Thyroid gland (tissue), 4 donors: ENCODE measurements around the gene MFSD8. TPM values are rescaled to one million over a fixed set of nuclear protein-coding genes. Genes with fewer than 3 reads are reported as not detected.

Experiments used
- DNase-seq, 2 donors: peaks; one replicate each; pipeline ENCODE4 v3.0.0-alpha.2; 2019
- H3K27ac ChIP-seq, 3 donors: fragments of 200-600 bp; sonication (generic); 1 replicate in 2 of 3; 2 replicates in 1 of 3; pipeline ENCODE4 v1.5.1; 2016 to 2019; ENCODE audit warnings: mild to moderate bottlenecking in 1 of 3, moderate library complexity in 1 of 3
- H3K27me3 ChIP-seq: fragments of 200-600 bp; sonication (generic); one replicate; pipeline ENCODE4 v1.5.1; 2019
- H3K36me3 ChIP-seq, 2 donors: fragments of 200-600 bp; sonication (generic); one replicate each; pipeline ENCODE4 v1.5.1; 2016 to 2019
- H3K4me1 ChIP-seq, 2 donors: fragments of 200-600 bp; sonication (generic); one replicate each; pipeline ENCODE4 v1.5.1; 2017 to 2019
- H3K4me3 ChIP-seq, 3 donors: fragments of 200-600 bp; sonication (generic); replicated peaks in 1 of 3; 1 replicate in 2 of 3; 2 replicates in 1 of 3; pipeline ENCODE4 v1.5.1; 2016; ENCODE audit warnings: mild to moderate bottlenecking in 1 of 3
- H3K9me3 ChIP-seq: fragments of 200-600 bp; sonication (generic); one replicate; pipeline ENCODE4 v1.5.1; 2017
- CTCF ChIP-seq, 6 experiments: fragments of 200-600 bp in 3 of 6; fragments of 450-650 bp in 3 of 6; sonication (generic) in 3 of 6; IDR thresholded peaks; one replicate each; pipeline ENCODE4 v1.5.1; 2016 to 2019; ENCODE audit warnings: antibody characterized with exemption in 6 of 6, mild to moderate bottlenecking in 2 of 6, inconsistent platforms in 1 of 6, moderate library complexity in 1 of 6
- POLR2A ChIP-seq, 2 donors: fragments of 450-650 bp; IDR thresholded peaks; one replicate each; pipeline ENCODE4 v1.6.1; 2017; ENCODE audit warnings: antibody characterized with exemption in 2 of 2, mild to moderate bottlenecking in 2 of 2, moderate library complexity in 1 of 2
- WGBS, 2 donors: methylation state at CpG; one replicate each; pipeline ENCODE4 v1.1.5; 2017; 5-methylcytosine and 5-hydroxymethylcytosine counted together
- intact Hi-C: fragments of 100-400 bp; cut with DNase I; formaldehyde crosslinking; loops from one replicate; pipeline ENCODE4 v1.15.1; 2023
- small RNA-seq: library from RNA; depleted of rRNA; stranded (forward); fragments of <200 nt; gene quantifications from one replicate; pipeline ENCODE3, GENCODE V24; 2016
- total RNA-seq, 4 donors: library from RNA; depleted of rRNA; stranded (reverse); fragments of >200 nt; gene quantifications; one replicate each; pipeline ENCODE4 v1.2.3, GENCODE V29; 2016

The MFSD8 gene
- total RNA-seq, 4 donors from 2014 or later = 32.5 to 80.9 (median 54.0) TPM

GRCh38 chr4:127868196-127868595 lies 96.8 kb downstream of the MFSD8 start:
- Histone ChIP-seq H3K4me3 (no peak overlapping the region), H3K27ac (no peak overlapping the region), H3K4me1 (peaks cover 0 to 8% of the 10 kb centered on the region in 2 donors), H3K27me3 (no peaks in the 10 kb centered on the region), H3K9me3 (no peaks in the 10 kb centered on the region), H3K36me3 (no peaks in the 10 kb centered on the region)
- no peak for TF ChIP-seq CTCF (IDR thresholded peaks at IDR 0.05)
- no peak for TF ChIP-seq POLR2A (IDR thresholded peaks at IDR 0.05)
- intact Hi-C loops = no loop called here
- no peak for DNase-seq
- WGBS, 2 donors = 93 to 95% methylated on average over 2 of the region's 2 CpGs

Small RNA genes within 50 kb of the gene (small RNA-seq; reads per million reads assigned to genes)
- not detected for gene RNU6-583P

Other genes starting within 250 kb of the MFSD8 start
- gene SLC25A31, start 234.8 kb downstream of the MFSD8 start, total RNA-seq = under 1 TPM in 1 of 4 donors, not detected in 3; 0.40 TPM
- gene HSPA4L, start 182.9 kb downstream of the MFSD8 start, total RNA-seq = 1 to 10 TPM; 1.7 to 7.8 (median 4.7) TPM
- 1 to 10 TPM in 3 of 4 donors, under 1 TPM in 1; 0.94 to 4.2 (median 2.1) TPM for gene PLK4, start 84.3 kb downstream of the MFSD8 start, total RNA-seq
- gene ABHD18, start 233 bp upstream of the MFSD8 start, total RNA-seq = 10 to 100 TPM; 14.6 to 28.2 (median 18.5) TPM
- gene LARP1B, start 96.1 kb upstream of the MFSD8 start, total RNA-seq = 10 to 100 TPM; 25.4 to 42.7 (median 33.4) TPM